ENCODE data around the gene FRAS1.

FRAS1 gene

GRCh38 chr4:78149751-78150542 lies 92.8 kb downstream of the FRAS1 start:
- TF ChIP-seq CTCF (IDR thresholded peaks at IDR 0.05; ENCODE audit: low read depth, low read length) = no peak
- Histone ChIP-seq H3K4me3 (ENCODE audit: low read depth, low read length) (no peak overlapping the region), H3K36me3 (no peaks in the 10 kb centered on the region), H3K4me1 (peaks cover 14% of the 10 kb centered on the region), H3K9me3 (no peaks in the 10 kb centered on the region), H3K27me3 (no peaks in the 10 kb centered on the region)
- DNase-seq = peak; percentile 58

- no peaks in the 10 kb centered on the region for H3K9me3 ChIP-seq
- TF ChIP-seq CTCF (IDR thresholded peaks at IDR 0.05; ENCODE audit: low read depth, low read length) = no peak
- peaks cover 14% of the 10 kb centered on the region for H3K4me1 ChIP-seq
- H3K27me3 ChIP-seq = no peaks in the 10 kb centered on the region
- no peak for DNase-seq
- no peak overlapping the region for H3K4me3 ChIP-seq (ENCODE audit: low read depth, low read length)
- H3K36me3 ChIP-seq = no peaks in the 10 kb centered on the region
Measured at GRCh38 chr4:78150543-78150864, 93.4 kb downstream of the FRAS1 start.

- no peak for DNase-seq
- peaks cover 11% of the 10 kb centered on the region for H3K4me1 ChIP-seq
- H3K9me3 ChIP-seq = no peaks in the 10 kb centered on the region
- no peak for TF ChIP-seq CTCF (IDR thresholded peaks at IDR 0.05; ENCODE audit: low read depth, low read length)
- no peaks in the 10 kb centered on the region for H3K27me3 ChIP-seq
- H3K4me3 ChIP-seq (ENCODE audit: low read depth, low read length) = no peak overlapping the region
- H3K36me3 ChIP-seq = no peaks in the 10 kb centered on the region
Measured at GRCh38 chr4:78152795-78153194, 95.7 kb downstream of the FRAS1 start.

- DNase-seq = no peak
- Histone ChIP-seq H3K27me3 (no peaks in the 10 kb centered on the region), H3K9me3 (no peaks in the 10 kb centered on the region), H3K4me1 (peaks cover 5% of the 10 kb centered on the region; the same call in 1 of the 2 replicates), H3K36me3 (no peaks in the 10 kb centered on the region), H3K4me3 (ENCODE audit: low read depth, low read length) (no peak overlapping the region)
- TF ChIP-seq CTCF (IDR thresholded peaks at IDR 0.05; ENCODE audit: low read depth, low read length) = no peak
Measured at GRCh38 chr4:78154972-78155590, 98.0 kb downstream of the FRAS1 start.

GRCh38 chr4:78155616-78156105 lies 98.5 kb downstream of the FRAS1 start:
- no peak for DNase-seq
- no peaks in the 10 kb centered on the region for H3K9me3 ChIP-seq
- H3K27me3 ChIP-seq = no peaks in the 10 kb centered on the region
- no peaks in the 10 kb centered on the region for H3K4me1 ChIP-seq
- no peak overlapping the region for H3K4me3 ChIP-seq (ENCODE audit: low read depth, low read length)
- no peak for TF ChIP-seq CTCF (IDR thresholded peaks at IDR 0.05; ENCODE audit: low read depth, low read length)
- H3K36me3 ChIP-seq = no peaks in the 10 kb centered on the region

- no peaks in the 10 kb centered on the region for H3K9me3 ChIP-seq
- H3K4me3 ChIP-seq (ENCODE audit: low read depth, low read length) = no peak overlapping the region
- H3K27me3 ChIP-seq = no peaks in the 10 kb centered on the region
- DNase-seq = no peak
- no peak for TF ChIP-seq CTCF (IDR thresholded peaks at IDR 0.05; ENCODE audit: low read depth, low read length)
- H3K4me1 ChIP-seq = no peaks in the 10 kb centered on the region
- no peaks in the 10 kb centered on the region for H3K36me3 ChIP-seq
Measured at GRCh38 chr4:78156520-78156919, 99.4 kb downstream of the FRAS1 start.

Data from BE2C (cell line).